Sigmoid colon (tissue), 7 donors: ENCODE results near the gene CCNY. TPM values are rescaled to one million over a fixed set of nuclear protein-coding genes. Genes with fewer than 3 reads are reported as not detected.

Source experiments
- DNase-seq: peaks from one replicate; pipeline ENCODE4 v3.0.0-alpha.2; 2019
- H3K27ac ChIP-seq, 4 donors: fragments of 200-600 bp; sonication (generic); one replicate each; pipeline ENCODE4 v1.5.1; 2016 to 2019; ENCODE audit warnings: mild to moderate bottlenecking in 1 of 4
- H3K27me3 ChIP-seq, 3 donors: fragments of 200-600 bp; sonication (generic); one replicate each; pipeline ENCODE4 v1.5.1; 2019; ENCODE audit warnings: mild to moderate bottlenecking in 1 of 3
- H3K36me3 ChIP-seq, 4 donors: fragments of 200-600 bp; sonication (generic); one replicate each; pipeline ENCODE4 v1.5.1; 2016 to 2019
- H3K4me1 ChIP-seq, 4 donors: fragments of 200-600 bp; sonication (generic); one replicate each; pipeline ENCODE4 v1.5.1; 2017 to 2019
- H3K4me3 ChIP-seq, 4 donors: fragments of 200-600 bp; sonication (generic); one replicate each; pipeline ENCODE4 v1.5.1; 2017 to 2019; ENCODE audit warnings: mild to moderate bottlenecking in 2 of 4, moderate library complexity in 1 of 4
- H3K9me3 ChIP-seq, 4 donors: fragments of 200-600 bp in 3 of 4; sonication (generic) in 3 of 4; one replicate each; pipeline versions ENCODE4 v1.5.1 to v1.6.1; 2013 to 2019
- CTCF ChIP-seq, 4 experiments: fragments of 450-650 bp in 3 of 4; fragments of 200-600 bp in 1 of 4; IDR thresholded peaks; one replicate each; pipeline ENCODE4 v1.5.1; 2016 to 2019; ENCODE audit warnings: antibody characterized with exemption in 4 of 4, mild to moderate bottlenecking in 3 of 4, moderate library complexity in 2 of 4
- EP300 ChIP-seq, 4 donors: sonication (generic); formaldehyde crosslinking; IDR thresholded peaks; one replicate each; pipeline ENCODE4 v1.6.1; 2017; ENCODE audit warnings: antibody characterized with exemption in 4 of 4
- POLR2A ChIP-seq, 2 donors: fragments of 450-650 bp; IDR thresholded peaks; one replicate each; pipeline ENCODE4 v1.6.1; 2016; ENCODE audit warnings: antibody characterized with exemption in 2 of 2, mild to moderate bottlenecking in 2 of 2, moderate library complexity in 2 of 2
- POLR2AphosphoS5 ChIP-seq, 4 donors: sonication (generic); formaldehyde crosslinking; IDR thresholded peaks; one replicate each; pipeline ENCODE4 v1.6.1; 2017; ENCODE audit warnings: antibody characterized with exemption in 4 of 4
- WGBS, 2 donors: extraction: QIAGEN DNeasy Blood & Tissue Kit; methylation state at CpG; one replicate each; pipeline ENCODE4 v1.1.7; 2013; 5-methylcytosine and 5-hydroxymethylcytosine counted together
- intact Hi-C: fragments of 100-400 bp; cut with DNase I; formaldehyde crosslinking; loops from one replicate; pipeline ENCODE4 v1.15.1; 2023
- polyA plus RNA-seq, 3 donors: library from polyadenylated mRNA; stranded (reverse); fragments of 200-250 nt; gene quantifications; one replicate each; pipeline ENCODE4 v1.2.3, GENCODE V29; 2013
- total RNA-seq, 4 donors: library from RNA; depleted of rRNA; stranded (reverse); fragments of >200 nt; gene quantifications; one replicate each; pipeline ENCODE4 v1.1.0, GENCODE V29; 2016
- donor health status: healthy with polysubstance abuse.
- donor health status: Bipolar disorder and iron deficiency.
- donor health status: healthy.

CCNY gene
- total and polyA plus RNA-seq, 7 donors = 24.0 to 45.7 (median 35.7) TPM

DNA sequence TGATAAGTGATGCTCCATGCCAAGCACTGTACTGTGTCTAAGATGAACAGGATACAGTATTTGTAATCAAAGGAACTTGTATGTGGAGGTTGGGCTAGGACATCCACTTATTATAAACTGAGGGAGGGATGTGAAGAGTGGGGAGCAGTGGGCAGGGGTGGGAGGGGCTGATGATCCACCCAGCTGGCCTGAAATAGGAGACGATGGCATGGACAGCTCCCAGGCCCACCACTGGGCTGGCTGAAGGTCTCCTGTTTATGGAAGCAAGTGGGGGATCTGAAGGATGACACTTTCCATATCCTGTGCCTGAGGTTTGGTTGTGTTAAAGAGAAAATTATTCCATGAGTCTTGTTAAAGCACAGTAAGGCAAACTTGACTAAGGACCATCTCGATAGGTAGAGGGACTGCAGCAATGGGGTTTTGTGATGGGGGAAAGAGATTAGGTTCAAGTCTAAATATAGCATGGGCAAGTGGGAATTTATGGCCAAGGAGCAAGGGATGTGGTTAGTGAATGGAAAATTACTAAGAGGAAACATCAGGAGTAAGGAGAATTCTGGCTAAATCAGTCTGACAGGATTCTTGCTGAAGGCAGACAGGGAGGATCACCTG lies 124.6 kb downstream of the CCNY start:
- TF ChIP-seq POLR2A (IDR thresholded peaks at IDR 0.05) (no peak), POLR2AphosphoS5 (IDR thresholded peaks at IDR 0.05) (peak in 1 of 4 donors; percentile 22)
- 79 to 87% methylated on average over 2 of the region's 2 CpGs for WGBS, 2 donors
- intact Hi-C loops = no loop called here
- no peak for DNase-seq
- H3K36me3 ChIP-seq = no peaks in the 10 kb centered on the region
- peaks cover 0 to 89% (median 78%) of the 10 kb centered on the region in 4 donors for H3K4me1 ChIP-seq
- H3K27me3 ChIP-seq = no peaks in the 10 kb centered on the region
- H3K4me3 ChIP-seq = no peak overlapping the region
- H3K9me3 ChIP-seq = no peaks in the 10 kb centered on the region
- H3K27ac ChIP-seq = peak overlapping the region in 2 of 4 donors; percentile 33 to 53

GRCh38 chr10:35462491-35462934 lies 126.2 kb downstream of the CCNY start:
- Histone ChIP-seq H3K9me3 (no peaks in the 10 kb centered on the region), H3K27me3 (no peaks in the 10 kb centered on the region), H3K27ac (peak overlapping the region in 1 of 4 donors; percentile 16), H3K36me3 (no peaks in the 10 kb centered on the region), H3K4me1 (peaks cover 0 to 88% (median 75%) of the 10 kb centered on the region in 4 donors), H3K4me3 (no peak overlapping the region)
- 76 to 85% methylated on average over 5 of the region's 5 CpGs for WGBS, 2 donors
- DNase-seq = no peak
- TF ChIP-seq CTCF (IDR thresholded peaks at IDR 0.05) (no peak), EP300 (IDR thresholded peaks at IDR 0.05) (no peak), POLR2A (IDR thresholded peaks at IDR 0.05) (no peak), POLR2AphosphoS5 (IDR thresholded peaks at IDR 0.05) (no peak)
- intact Hi-C loops = no loop called here

DNA sequence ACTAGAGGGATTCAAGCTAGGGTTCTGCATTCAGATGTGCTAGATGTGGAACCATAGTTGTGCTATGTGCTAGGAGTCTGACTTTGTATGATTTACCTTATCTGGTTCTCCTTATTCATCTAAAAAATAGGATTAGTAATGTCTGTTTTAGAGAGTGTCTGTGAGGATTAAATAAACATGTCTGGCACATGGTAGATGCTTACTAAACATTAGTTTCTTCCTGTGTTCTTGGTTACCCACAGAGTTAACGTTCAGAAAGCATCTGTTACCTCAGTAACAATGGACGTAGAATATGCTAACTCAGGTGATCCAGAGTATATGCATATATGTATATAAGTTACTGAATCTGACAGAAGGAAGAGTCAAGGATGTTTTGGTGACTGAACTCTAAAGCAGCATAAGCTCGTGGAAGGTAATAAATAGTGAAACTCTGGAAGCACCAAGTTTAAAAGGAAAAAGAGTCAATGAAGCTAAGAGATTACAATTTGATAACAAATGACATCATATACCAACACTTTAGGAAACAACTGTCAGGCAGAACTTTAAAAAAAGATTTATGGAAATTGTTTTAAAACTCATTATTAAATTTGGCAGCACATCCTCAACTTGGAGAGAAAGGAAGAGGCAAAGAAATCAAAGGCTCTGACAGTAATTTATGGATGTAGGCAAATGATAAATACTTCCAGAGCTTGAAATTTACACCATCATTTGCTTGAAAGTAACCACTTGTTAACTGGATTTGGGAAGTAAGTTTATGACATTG lies 127.0 kb downstream of the CCNY start:
- Histone ChIP-seq H3K9me3 (no peaks in the 10 kb centered on the region), H3K27ac (peak overlapping the region in 1 of 4 donors; percentile 16), H3K27me3 (no peaks in the 10 kb centered on the region), H3K4me3 (no peak overlapping the region), H3K4me1 (peaks cover 0 to 80% (median 69%) of the 10 kb centered on the region in 4 donors), H3K36me3 (no peaks in the 10 kb centered on the region)
- WGBS, 2 donors = 48 to 67% methylated on average over 3 of the region's 3 CpGs
- DNase-seq = no peak
- intact Hi-C loops = no loop called here
- TF ChIP-seq EP300 (IDR thresholded peaks at IDR 0.05) (no peak), POLR2A (IDR thresholded peaks at IDR 0.05) (no peak), POLR2AphosphoS5 (IDR thresholded peaks at IDR 0.05) (no peak), CTCF (IDR thresholded peaks at IDR 0.05) (no peak)

DNA sequence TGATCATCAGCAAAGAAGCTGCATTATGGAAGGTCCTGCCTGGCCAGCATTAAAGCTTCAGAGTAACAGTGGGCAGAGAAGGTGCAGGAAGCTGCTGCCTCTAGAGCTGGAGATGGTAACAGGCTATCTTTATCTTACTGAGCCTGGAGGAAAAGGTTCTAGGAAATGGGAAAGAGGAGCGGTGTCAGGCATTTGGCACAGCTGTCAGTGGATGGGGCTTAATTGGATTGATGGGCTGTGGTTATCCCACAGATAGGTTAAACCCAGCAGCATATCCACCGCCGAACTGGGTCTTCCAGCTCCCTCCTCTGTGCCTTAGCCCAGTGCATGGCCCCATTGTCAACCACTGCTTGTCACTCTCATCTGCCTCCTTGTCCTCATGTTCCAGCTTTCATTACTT lies 127.6 kb downstream of the CCNY start:
- H3K4me3 ChIP-seq = no peak overlapping the region
- no peaks in the 10 kb centered on the region for H3K9me3 ChIP-seq
- H3K27ac ChIP-seq = peak overlapping the region in 1 of 4 donors; percentile 15
- DNase-seq = no peak
- H3K27me3 ChIP-seq = no peaks in the 10 kb centered on the region
- 89 to 91% methylated on average over 3 of the region's 3 CpGs for WGBS, 2 donors
- no peaks in the 10 kb centered on the region for H3K36me3 ChIP-seq
- H3K4me1 ChIP-seq = peaks cover 0 to 74% (median 63%) of the 10 kb centered on the region in 4 donors
- TF ChIP-seq POLR2A (IDR thresholded peaks at IDR 0.05) = no peak
- no peak for TF ChIP-seq POLR2AphosphoS5 (IDR thresholded peaks at IDR 0.05)
- TF ChIP-seq CTCF (IDR thresholded peaks at IDR 0.05) = no peak
- no peak for TF ChIP-seq EP300 (IDR thresholded peaks at IDR 0.05)
- intact Hi-C loops = no loop called here

- H3K27me3 ChIP-seq = no peaks in the 10 kb centered on the region
- TF ChIP-seq CTCF (IDR thresholded peaks at IDR 0.05) = no peak
- no peak for TF ChIP-seq POLR2AphosphoS5 (IDR thresholded peaks at IDR 0.05)
- no peak for TF ChIP-seq POLR2A (IDR thresholded peaks at IDR 0.05)
- no peak for TF ChIP-seq EP300 (IDR thresholded peaks at IDR 0.05)
- no peaks in the 10 kb centered on the region for H3K36me3 ChIP-seq
- H3K9me3 ChIP-seq = no peaks in the 10 kb centered on the region
- 93 to 94% methylated on average over 11 of the region's 11 CpGs for WGBS, 2 donors
- intact Hi-C loops = no loop called here
- DNase-seq = no peak
- H3K4me1 ChIP-seq = peaks cover 0 to 72% (median 57%) of the 10 kb centered on the region in 4 donors
- H3K27ac ChIP-seq = no peak overlapping the region
- no peak overlapping the region for H3K4me3 ChIP-seq
These were observed 128.6 kb downstream of the CCNY start for GRCh38 chr10:35464825-35465456.
